Limb (tissue), 2 donors: Measurements from ENCODE around the gene CCSAP.

Source experiments
- DNase-seq, 2 donors: peaks; one replicate each; pipeline ENCODE4 v3.0.0-alpha.2; 2016; ENCODE audit errors: extremely low spot score in 2 of 2

Gene CCSAP

DNA sequence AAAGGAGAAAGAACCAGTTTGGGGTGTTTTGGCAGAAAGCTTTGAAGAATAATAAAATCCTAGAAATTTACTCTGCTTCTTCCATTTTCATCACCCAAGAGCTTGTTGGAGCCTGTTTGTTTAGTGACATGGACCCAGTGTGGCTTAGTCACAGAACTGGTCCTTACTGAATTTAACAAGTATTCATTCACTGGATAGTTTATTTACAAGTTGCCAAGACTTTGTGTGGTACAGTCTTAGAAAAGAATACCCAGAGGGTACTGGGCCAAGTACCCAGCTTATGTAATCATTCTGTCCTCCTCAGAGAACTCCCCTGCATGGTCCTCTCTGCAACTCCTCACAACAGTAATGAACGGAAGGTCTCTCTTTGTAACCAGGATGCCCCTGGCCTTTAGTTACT lies 55.6 kb downstream of the CCSAP start:
- DNase-seq: no peak

DNA sequence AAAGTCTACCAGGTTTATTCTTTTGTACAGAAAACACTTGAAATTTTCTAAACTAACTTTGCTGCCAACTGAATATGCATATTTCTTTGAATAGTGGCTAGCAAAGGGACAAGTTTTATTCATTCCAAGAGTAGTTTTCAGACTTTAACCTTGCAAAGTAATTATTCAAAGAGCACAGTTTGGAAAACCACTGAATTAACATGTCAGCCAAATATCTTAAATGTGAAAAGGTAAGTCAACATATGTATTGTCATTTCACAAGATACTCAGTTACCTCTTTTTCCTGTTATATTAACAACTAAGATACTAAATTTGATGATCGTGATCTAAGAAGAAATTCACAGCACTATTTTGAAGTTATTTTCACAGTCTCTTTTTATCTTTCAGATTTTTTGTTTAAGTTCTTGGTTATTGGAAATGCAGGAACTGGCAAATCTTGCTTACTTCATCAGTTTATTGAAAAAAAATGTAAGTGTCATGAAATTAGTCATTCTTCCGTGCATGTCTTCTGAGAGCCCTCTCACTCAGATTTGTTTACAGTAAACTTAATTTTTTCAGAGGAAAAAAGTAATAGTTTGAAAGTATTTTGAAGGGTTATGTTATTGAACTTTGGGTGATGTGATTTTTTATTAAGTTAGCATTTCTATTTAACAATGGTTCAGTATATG lies 56.6 kb downstream of the CCSAP start:
- DNase-seq: no peak

GRCh38 chr1:229285440-229285839 lies 57.4 kb downstream of the CCSAP start:
- DNase-seq: no peak

GRCh38 chr1:229284887-229285286 lies 58.0 kb downstream of the CCSAP start:
- DNase-seq: no peak

- no peak for DNase-seq
Measured at GRCh38 chr1:229283183-229283611, 59.6 kb downstream of the CCSAP start.

DNA sequence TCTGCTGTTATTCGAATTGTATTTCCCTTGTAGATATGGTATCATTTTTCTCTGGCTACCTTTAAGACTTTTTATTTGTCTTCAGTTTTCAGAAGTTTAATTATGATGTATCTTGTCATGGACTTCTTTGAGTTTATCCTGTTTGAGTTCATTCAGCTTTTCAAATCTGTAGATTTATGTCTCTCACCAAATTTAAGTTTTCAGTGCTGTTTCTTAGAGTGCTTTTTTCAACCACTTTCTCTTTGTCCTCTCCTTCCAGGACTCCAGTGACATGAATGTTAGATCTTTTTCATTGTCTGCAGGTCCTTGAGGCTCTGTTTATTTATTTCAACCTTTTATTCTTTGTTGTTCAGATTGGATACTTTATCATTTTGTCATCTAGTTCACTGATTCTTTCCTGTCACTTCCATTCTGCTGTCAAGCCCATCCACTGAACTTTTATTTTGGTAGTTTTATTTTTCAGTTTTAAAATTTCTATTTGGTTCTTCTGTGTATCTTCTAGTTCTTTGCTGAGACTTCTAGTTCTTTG lies 60.5 kb downstream of the CCSAP start:
- DNase-seq: no peak

- DNase-seq: no peak
Measured at GRCh38 chr1:229281339-229281926, 61.4 kb downstream of the CCSAP start.

DNA sequence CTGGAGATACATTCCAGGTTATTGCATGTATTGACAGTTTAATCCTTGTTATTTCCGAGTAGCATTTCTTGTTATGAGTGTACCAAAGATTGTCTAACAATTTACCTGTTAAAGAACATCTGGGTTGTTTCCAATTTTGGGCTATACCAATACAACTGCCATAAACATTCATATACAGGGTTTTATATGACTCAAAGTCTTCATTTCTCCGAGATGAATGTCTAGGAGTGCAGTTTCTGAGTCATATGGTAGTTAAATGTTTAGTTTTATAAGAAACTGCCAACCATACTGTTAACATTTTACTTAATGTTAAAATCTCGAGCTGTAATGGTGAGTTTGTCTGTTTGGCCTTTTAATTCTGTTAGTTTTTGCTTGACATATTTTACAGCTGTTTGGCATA lies 61.9 kb downstream of the CCSAP start:
- DNase-seq: no peak

DNA sequence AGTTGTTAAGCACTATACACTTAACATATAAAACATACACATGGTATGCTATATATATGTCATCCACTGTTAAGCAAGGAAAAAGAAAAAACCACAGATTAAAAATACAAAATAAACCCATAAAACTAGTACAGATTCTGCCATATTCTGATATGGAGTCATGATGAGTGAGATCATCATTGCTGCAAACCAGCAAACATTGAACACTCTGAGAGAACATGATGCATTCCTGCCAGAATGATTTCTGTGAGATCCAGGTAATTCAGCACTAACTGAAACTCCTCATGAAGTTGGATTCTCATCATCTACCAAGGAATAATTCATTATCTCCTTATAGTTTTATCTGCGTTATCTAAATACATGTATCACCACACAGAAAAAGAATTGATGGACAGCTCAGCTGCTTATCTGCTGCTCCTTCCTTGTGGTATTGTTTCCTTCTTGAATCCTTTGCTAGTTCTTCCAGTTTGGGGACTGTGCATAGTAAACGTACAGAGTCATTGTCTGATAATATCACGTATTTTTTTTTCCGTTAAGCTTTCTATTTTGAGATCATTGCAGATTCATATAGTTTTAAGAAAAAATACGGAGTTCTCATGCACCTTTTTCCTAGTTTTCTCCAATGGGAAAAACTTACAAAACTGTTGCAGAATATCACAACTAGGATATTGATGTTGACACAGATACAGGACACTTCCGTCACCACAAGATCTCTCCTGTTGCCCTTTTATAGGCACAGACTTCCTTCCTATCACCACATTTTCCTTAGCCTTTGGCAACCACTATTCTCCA lies 62.6 kb downstream of the CCSAP start:
- no peak for DNase-seq

GRCh38 chr1:229279242-229279641 lies 63.6 kb downstream of the CCSAP start:
- no peak for DNase-seq

DNA sequence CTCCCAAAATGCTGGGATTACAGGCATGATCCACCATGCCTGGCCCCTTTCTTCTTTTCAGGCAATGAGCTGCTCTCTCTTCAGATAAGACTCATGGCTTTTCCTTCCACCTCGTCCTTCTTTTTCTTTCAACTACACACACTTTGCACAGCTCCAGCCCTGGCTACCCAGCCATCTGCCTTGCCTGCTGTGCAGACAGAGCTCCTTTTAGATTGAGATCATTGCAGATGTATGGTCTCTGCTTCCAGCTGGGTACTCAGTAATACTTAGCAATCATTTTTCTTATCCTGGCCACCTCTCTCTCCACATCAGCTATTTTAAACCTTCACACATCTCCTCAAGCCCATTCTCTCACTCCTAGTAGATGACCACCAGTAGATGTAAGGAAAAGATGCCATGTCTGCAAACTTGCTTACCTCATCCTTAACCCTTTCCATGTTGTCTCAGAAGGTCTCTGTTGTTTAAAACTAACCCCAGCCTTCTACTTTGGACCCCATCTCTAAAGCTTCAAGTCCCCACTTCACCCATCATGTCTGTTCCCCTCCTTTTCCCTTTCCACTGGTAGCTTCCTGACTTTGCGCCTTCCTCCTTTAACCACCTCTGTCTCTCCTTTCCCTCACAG lies 64.6 kb downstream of the CCSAP start:
- DNase-seq: no peak

GRCh38 chr1:229275005-229275404 lies 67.8 kb downstream of the CCSAP start:
- DNase-seq: no peak

DNA sequence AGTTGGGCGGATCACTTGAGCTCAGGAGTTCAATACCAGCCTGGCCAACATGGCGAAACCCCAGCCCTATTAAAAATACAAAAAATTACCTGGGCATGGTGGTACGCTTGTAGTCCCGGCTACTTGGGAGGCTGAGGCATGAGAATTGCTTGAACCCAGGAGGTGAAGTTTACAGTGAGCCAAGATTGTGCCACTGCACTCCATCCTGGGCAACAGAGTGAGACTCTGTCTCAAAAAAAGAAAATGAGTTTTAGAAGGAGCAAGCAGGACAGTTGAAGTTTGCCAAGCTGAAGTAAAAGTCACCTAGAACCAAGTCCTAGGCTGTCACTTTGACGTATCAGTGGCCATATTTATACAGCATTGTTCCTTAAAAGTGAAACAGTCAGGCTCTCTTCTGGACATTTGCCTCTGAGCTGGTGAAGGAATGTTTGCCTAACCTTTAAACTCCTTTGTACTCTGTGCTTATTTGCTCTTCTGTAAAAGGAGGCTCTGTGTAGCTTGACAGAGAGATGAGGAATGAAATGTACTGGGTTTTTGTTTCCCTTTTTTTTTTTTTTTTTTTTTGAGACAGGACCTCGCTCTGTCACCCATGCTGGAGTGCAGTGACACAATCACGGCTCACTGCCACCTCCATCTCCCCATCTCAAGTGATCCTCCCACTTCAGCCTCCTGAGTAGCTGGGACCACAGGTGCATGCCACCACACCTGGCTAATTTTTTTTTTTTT lies 69.2 kb downstream of the CCSAP start:
- DNase-seq: no peak

GRCh38 chr1:229272164-229273158 lies 70.4 kb downstream of the CCSAP start:
- no peak for DNase-seq

DNA sequence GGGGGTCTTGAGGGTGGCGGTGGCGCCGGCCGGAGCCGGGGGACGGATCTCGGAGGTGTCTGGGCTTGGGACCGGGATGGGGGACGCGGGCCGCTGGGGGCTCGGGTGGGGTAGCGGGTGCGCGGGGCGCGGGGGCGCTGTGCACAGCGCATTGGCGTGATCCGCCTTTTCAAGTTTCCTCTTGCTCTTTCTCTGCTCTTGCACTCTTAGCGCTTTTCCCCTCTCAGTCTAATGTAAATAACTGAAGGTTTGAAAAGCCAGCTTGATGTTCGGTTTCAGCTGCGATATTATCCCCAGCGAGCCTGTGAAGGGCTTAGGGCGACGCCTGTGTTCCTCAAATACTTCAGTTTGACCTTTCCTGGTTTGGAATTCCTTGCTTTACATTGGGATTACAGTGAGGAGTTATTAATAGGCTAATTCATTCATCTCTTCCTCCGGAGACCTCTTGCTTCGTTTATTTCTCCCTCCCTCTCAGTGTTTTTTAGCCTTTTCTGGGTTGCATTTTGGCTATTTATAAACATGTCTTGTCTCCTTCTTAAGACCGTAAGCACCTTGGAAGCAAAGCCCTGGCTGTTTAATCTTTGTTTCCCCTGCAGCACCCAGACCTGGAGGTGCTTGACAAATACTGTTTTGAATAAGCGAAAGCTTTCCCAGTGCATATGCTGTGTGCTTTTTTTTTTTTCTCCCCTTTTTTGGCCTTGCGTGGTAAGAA lies 71.2 kb downstream of the CCSAP start:
- DNase-seq: peak in 1 of 2 donors; percentile 15
